ENCODE data around the gene SEC22A.

DNA sequence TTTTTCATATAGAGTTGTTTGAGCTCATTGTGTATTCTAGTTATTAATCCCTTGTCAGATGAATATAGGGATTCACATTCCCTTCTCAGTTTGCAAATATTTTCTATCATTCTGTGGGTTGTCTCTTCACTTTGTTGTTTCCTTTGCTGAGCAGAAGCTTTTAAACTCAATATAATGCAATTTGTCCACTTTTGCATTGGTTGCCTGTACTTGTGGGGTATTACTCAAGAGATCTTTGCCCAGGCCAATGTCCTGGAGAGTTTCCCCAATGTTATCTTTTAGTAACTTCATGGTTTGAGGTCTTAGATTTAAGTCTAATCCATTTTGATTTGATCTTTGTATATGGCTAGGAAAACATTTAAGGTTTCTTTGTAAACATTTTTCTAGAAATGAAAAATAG is 24.8 kb downstream of the SEC22A start:
- TF ChIP-seq, protein P1, sequence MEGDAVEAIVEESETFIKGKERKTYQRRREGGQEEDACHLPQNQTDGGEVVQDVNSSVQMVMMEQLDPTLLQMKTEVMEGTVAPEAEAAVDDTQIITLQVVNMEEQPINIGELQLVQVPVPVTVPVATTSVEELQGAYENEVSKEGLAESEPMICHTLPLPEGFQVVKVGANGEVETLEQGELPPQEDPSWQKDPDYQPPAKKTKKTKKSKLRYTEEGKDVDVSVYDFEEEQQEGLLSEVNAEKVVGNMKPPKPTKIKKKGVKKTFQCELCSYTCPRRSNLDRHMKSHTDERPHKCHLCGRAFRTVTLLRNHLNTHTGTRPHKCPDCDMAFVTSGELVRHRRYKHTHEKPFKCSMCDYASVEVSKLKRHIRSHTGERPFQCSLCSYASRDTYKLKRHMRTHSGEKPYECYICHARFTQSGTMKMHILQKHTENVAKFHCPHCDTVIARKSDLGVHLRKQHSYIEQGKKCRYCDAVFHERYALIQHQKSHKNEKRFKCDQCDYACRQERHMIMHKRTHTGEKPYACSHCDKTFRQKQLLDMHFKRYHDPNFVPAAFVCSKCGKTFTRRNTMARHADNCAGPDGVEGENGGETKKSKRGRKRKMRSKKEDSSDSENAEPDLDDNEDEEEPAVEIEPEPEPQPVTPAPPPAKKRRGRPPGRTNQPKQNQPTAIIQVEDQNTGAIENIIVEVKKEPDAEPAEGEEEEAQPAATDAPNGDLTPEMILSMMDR (IDR thresholded peaks at IDR 0.05): no peak
- TF ChIP-seq EZH2 (IDR thresholded peaks at IDR 0.05; ENCODE audit: borderline replicate concordance, insufficient read depth, low read depth, low read length, poor library complexity, severe bottlenecking): no peak

All from B cell (primary cell).